ENCODE results near the gene SCP2D1. TPM values are rescaled to one million over a fixed set of nuclear protein-coding genes. Genes with fewer than 3 reads are reported as not detected.

Gene SCP2D1
- total RNA-seq, 4 donors from 2014 or later = not detected

DNA sequence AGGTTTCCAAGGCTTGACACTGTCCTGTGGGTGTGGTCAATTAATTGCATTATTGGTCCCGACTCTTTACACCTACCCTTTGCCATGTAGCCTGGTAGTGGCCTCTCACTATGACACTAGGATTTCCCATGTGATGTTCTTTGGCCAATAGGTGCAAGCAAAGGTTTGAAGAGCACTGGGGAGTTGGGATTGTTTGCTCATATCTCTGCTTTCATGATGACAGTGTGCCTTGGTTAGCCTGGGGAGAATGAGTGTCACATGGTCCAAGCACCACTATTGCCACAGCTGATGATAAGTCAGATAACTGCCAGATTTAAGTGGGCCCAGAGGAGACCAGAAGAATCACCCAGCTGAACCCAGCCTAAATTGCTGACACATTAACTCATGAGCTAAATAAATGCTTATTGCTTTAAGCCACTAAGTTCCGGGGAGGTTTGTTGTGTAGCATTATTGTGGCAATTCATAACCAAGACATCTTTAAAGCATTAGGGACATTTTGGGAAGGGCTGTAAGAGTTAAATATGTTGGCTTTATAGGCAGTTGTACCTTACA, 17.2 kb upstream of the SCP2D1 start:
- H3K9me3 ChIP-seq = no peaks in the 10 kb centered on the region
- TF ChIP-seq, protein P1, sequence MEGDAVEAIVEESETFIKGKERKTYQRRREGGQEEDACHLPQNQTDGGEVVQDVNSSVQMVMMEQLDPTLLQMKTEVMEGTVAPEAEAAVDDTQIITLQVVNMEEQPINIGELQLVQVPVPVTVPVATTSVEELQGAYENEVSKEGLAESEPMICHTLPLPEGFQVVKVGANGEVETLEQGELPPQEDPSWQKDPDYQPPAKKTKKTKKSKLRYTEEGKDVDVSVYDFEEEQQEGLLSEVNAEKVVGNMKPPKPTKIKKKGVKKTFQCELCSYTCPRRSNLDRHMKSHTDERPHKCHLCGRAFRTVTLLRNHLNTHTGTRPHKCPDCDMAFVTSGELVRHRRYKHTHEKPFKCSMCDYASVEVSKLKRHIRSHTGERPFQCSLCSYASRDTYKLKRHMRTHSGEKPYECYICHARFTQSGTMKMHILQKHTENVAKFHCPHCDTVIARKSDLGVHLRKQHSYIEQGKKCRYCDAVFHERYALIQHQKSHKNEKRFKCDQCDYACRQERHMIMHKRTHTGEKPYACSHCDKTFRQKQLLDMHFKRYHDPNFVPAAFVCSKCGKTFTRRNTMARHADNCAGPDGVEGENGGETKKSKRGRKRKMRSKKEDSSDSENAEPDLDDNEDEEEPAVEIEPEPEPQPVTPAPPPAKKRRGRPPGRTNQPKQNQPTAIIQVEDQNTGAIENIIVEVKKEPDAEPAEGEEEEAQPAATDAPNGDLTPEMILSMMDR (IDR thresholded peaks at IDR 0.05) = no peak
- TF ChIP-seq POLR2A (IDR thresholded peaks at IDR 0.05) = no peak
- H3K27me3 ChIP-seq = no peaks in the 10 kb centered on the region
- H3K4me1 ChIP-seq = no peaks in the 10 kb centered on the region
- no peak overlapping the region for H3K27ac ChIP-seq
- no peak overlapping the region for H3K4me3 ChIP-seq
- H3K36me3 ChIP-seq = no peaks in the 10 kb centered on the region
- DNase-seq = no peak
- intact Hi-C loops (cut with DNase I; ENCODE audit: low total_unique reads) = no loop called here

- TF ChIP-seq, protein P1 (IDR thresholded peaks at IDR 0.05) = no peak
- TF ChIP-seq POLR2A (IDR thresholded peaks at IDR 0.05) = no peak
- Histone ChIP-seq H3K27ac (no peak overlapping the region), H3K36me3 (no peaks in the 10 kb centered on the region), H3K4me1 (no peaks in the 10 kb centered on the region), H3K27me3 (no peaks in the 10 kb centered on the region), H3K9me3 (no peaks in the 10 kb centered on the region), H3K4me3 (no peak overlapping the region)
- intact Hi-C loops (cut with DNase I; ENCODE audit: low total_unique reads) = no loop called here
- no peak for DNase-seq
Measured at GRCh38 chr20:18801516-18801915, 12.1 kb upstream of the SCP2D1 start.

DNA sequence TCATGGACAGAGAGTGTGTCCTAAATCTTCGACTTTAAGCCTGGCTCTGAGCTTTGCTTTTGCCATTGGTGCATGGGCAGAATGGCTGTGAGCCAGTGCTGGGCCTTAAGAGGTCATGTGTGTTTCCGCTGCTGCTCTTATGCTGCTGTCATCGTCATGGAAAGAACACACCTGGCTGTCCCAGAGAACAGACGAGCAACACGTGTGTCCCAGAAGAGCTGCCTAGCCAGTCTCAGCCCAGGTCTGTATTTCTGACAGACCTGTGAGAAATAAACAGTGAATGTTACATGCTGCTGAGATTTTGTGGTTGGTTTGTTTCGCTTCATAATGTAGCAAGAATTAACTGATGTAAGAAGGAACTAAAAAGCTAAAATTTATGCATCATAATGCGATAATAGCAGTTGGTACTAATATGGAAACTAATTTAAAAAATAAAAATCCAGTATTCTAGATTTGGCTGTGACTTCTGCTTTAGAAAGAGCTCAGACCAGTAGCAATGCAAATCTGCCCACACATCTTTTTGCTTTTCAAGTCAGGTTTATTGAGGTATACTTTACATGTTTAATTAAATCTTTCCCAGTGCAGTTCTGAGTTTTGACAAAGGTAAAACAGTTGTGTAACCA, 11.5 kb upstream of the SCP2D1 start:
- Histone ChIP-seq H3K36me3 (no peaks in the 10 kb centered on the region), H3K27ac (no peak overlapping the region), H3K4me3 (no peak overlapping the region), H3K4me1 (no peaks in the 10 kb centered on the region), H3K9me3 (no peaks in the 10 kb centered on the region), H3K27me3 (no peaks in the 10 kb centered on the region)
- no peak for DNase-seq
- intact Hi-C loops (cut with DNase I; ENCODE audit: low total_unique reads) = no loop called here
- TF ChIP-seq, protein P1 (IDR thresholded peaks at IDR 0.05) = no peak
- TF ChIP-seq POLR2A (IDR thresholded peaks at IDR 0.05) = no peak

DNA sequence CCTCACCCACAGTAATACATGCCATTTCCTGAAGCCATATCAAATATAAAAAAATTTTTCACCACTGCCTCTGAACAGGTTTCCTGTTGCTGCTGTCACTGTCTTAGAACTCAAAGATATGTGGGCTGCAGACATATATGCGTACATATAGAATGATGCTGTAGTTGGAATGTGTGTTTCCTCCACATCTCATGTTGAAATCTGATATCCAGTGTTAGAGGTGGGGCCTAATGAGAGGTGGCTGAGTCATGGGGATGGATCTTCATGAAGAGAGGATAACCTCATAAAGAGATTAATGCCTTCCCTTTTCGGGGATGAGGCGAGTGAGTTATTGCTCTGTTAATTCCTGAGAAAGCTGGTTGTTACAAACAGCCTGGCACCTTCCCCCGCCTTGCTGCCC, 7.7 kb upstream of the SCP2D1 start:
- TF ChIP-seq POLR2A (IDR thresholded peaks at IDR 0.05) = no peak
- TF ChIP-seq, protein P1 (IDR thresholded peaks at IDR 0.05) = no peak
- H3K27ac ChIP-seq = no peak overlapping the region
- no peaks in the 10 kb centered on the region for H3K36me3 ChIP-seq
- no peaks in the 10 kb centered on the region for H3K4me1 ChIP-seq
- H3K4me3 ChIP-seq = no peak overlapping the region
- H3K27me3 ChIP-seq = no peaks in the 10 kb centered on the region
- DNase-seq = no peak
- intact Hi-C loops (cut with DNase I; ENCODE audit: low total_unique reads) = no loop called here
- H3K9me3 ChIP-seq = no peaks in the 10 kb centered on the region

DNA sequence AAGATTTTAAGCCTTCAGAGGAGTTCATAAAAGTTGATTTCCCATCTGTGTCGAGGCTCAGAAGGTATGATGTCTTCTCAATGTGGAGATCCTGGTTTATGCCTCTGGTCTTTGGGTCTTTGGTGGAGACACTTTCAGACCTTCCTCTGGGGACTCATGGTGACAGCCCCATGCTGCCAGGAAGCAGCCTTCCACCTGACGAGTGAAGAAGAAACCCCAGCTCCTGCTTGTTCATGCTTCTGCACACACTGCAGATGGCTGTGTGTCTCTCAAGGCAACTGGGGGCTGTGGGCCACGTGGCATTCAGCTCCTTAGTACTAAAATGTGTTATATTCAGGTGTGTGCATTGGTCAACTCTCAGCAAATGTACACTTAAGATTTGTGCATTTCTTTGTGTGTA, 4.9 kb upstream of the SCP2D1 start:
- no peak for DNase-seq
- TF ChIP-seq, protein P1 (IDR thresholded peaks at IDR 0.05) = no peak
- TF ChIP-seq POLR2A (IDR thresholded peaks at IDR 0.05) = no peak
- H3K36me3 ChIP-seq = no peaks in the 10 kb centered on the region
- no peaks in the 10 kb centered on the region for H3K9me3 ChIP-seq
- H3K4me1 ChIP-seq = no peaks in the 10 kb centered on the region
- no peak overlapping the region for H3K27ac ChIP-seq
- no peak overlapping the region for H3K4me3 ChIP-seq
- intact Hi-C loops (cut with DNase I; ENCODE audit: low total_unique reads) = no loop called here
- no peaks in the 10 kb centered on the region for H3K27me3 ChIP-seq

Data from uterus (tissue), 4 donors.